Activated T-cell treated with anti-CD3 and anti-CD28 coated beads for 4 hours (primary cell): Measurements from ENCODE around the gene CENPO.
"Not testable (repeated sequence)": the region's sequence is repeated elsewhere in the genome, so short reads cannot be mapped to it uniquely, and the experiment has no call there.

ENCODE experiments used
- DNase-seq: peaks from one replicate; pipeline ENCODE4 v3.0.0-alpha.2; 2020

CENPO gene

GRCh38 chr2:24791452-24791851, 1.8 kb upstream of the CENPO start:
- DNase-seq: no peak

GRCh38 chr2:24792542-24792873, 717 bp upstream of the CENPO start:
- no peak for DNase-seq

GRCh38 chr2:24793761-24794435, 673 bp downstream of the CENPO start:
- peak; percentile 5 for DNase-seq

GRCh38 chr2:24797644-24798043, 4.4 kb downstream of the CENPO start:
- no peak for DNase-seq

- DNase-seq: not testable (repeated sequence)
Measured at GRCh38 chr2:24800487-24800886, 7.3 kb downstream of the CENPO start.

GRCh38 chr2:24805811-24806660, 12.8 kb downstream of the CENPO start:
- not testable (repeated sequence) for DNase-seq

- DNase-seq: no peak
Measured at GRCh38 chr2:24806661-24807036, 13.4 kb downstream of the CENPO start.

GRCh38 chr2:24809316-24810007, 16.2 kb downstream of the CENPO start:
- DNase-seq: no peak

GRCh38 chr2:24813691-24814137, 20.5 kb downstream of the CENPO start:
- DNase-seq: no peak

- no peak for DNase-seq
Measured at GRCh38 chr2:24814516-24814915, 21.3 kb downstream of the CENPO start.

GRCh38 chr2:24815171-24815570, 21.9 kb downstream of the CENPO start:
- DNase-seq: no peak

GRCh38 chr2:24816404-24816803, 23.2 kb downstream of the CENPO start:
- no peak for DNase-seq

- no peak for DNase-seq
Measured at GRCh38 chr2:24816884-24817283, 23.7 kb downstream of the CENPO start.

- no peak for DNase-seq
Measured at GRCh38 chr2:24818721-24819167, 25.5 kb downstream of the CENPO start.

- no peak for DNase-seq
Measured at GRCh38 chr2:24819442-24820174, 26.4 kb downstream of the CENPO start.

- DNase-seq: no peak
Measured at GRCh38 chr2:24820175-24820513, 26.9 kb downstream of the CENPO start.

- DNase-seq: no peak
Measured at GRCh38 chr2:24820598-24821432, 27.6 kb downstream of the CENPO start.

- no peak for DNase-seq
Measured at GRCh38 chr2:24821433-24821891, 28.2 kb downstream of the CENPO start.

- DNase-seq: no peak
Measured at GRCh38 chr2:24822049-24822706, 29.0 kb downstream of the CENPO start.

- DNase-seq: no peak
Measured at GRCh38 chr2:24824071-24824588, 30.9 kb downstream of the CENPO start.
